Lung (tissue), 12 donors: ENCODE results near the gene ST13. TPM values are rescaled to one million over a fixed set of nuclear protein-coding genes. Genes with fewer than 3 reads are reported as not detected.
"Not testable (repeated sequence)": the region's sequence is repeated elsewhere in the genome, so short reads cannot be mapped to it uniquely, and the experiment has no call there.

Experiments used
- ATAC-seq: fragments of 200-7000 bp; cut with Tn5 transposase; one replicate; pipeline ENCODE4 v1.9.1; 2020; ENCODE audit warnings: moderate number of reproducible peaks; ENCODE audit not compliant: insufficient read depth, low FRiP score
- DNase-seq, 3 donors: peaks; one replicate each; pipeline ENCODE4 v3.0.0-alpha.2; 2013 to 2017
- H3K27ac ChIP-seq, 2 donors: one replicate each; pipeline ENCODE4 v1.5.1; 2013; ENCODE audit warnings: mild to moderate bottlenecking in 2 of 2, moderate library complexity in 2 of 2, control low read depth in 1 of 2, inconsistent platforms in 1 of 2, low read depth in 1 of 2, low read length in 1 of 2
- H3K27me3 ChIP-seq, 3 donors: one replicate each; pipeline ENCODE4 v1.5.1; 2013; ENCODE audit warnings: low read length in 2 of 3; ENCODE audit not compliant: control insufficient read depth in 3 of 3, insufficient read depth in 3 of 3
- H3K36me3 ChIP-seq, 4 donors: one replicate each; pipeline ENCODE4 v1.5.1; 2013; ENCODE audit warnings: low read length in 4 of 4, mild to moderate bottlenecking in 1 of 4, moderate library complexity in 1 of 4; ENCODE audit not compliant: control insufficient read depth in 4 of 4, insufficient read depth in 4 of 4
- H3K4me1 ChIP-seq, 5 donors: one replicate each; pipeline ENCODE4 v1.5.1; 2013; ENCODE audit warnings: low read length in 5 of 5, mild to moderate bottlenecking in 2 of 5, moderate library complexity in 1 of 5; ENCODE audit not compliant: control insufficient read depth in 5 of 5, insufficient read depth in 5 of 5
- H3K4me3 ChIP-seq: one replicate; pipeline ENCODE4 v1.5.1; 2013; ENCODE audit warnings: mild to moderate bottlenecking, control low read depth, moderate library complexity
- H3K9ac ChIP-seq, 2 donors: one replicate each; pipeline ENCODE4 v1.5.1; 2013; ENCODE audit warnings: low read length in 2 of 2, control low read depth in 1 of 2; ENCODE audit not compliant: insufficient read depth in 1 of 2
- H3K9me3 ChIP-seq, 4 donors: one replicate each; pipeline ENCODE4 v1.5.1; 2013; ENCODE audit warnings: low read length in 3 of 4, mild to moderate bottlenecking in 1 of 4, moderate library complexity in 1 of 4; ENCODE audit not compliant: control insufficient read depth in 4 of 4, insufficient read depth in 3 of 4
- CTCF ChIP-seq: IDR thresholded peaks from 2 replicates; pipeline ENCODE4 v1.5.1; 2012; ENCODE audit warnings: mild to moderate bottlenecking; ENCODE audit errors: control extremely low read depth, extremely low read depth
- WGBS, 2 donors: extraction: QIAGEN DNeasy Blood & Tissue Kit; methylation state at CpG; one replicate each; pipeline ENCODE4 v1.1.7; 2013; 5-methylcytosine and 5-hydroxymethylcytosine counted together
- polyA plus RNA-seq, 2 donors: library from polyadenylated mRNA; stranded (reverse); fragments of 200-250 nt; gene quantifications; one replicate each; pipeline ENCODE4 v1.2.1, GENCODE V29; 2013
- total RNA-seq, 2 donors: library from RNA; depleted of rRNA in 1 of 2; stranded (reverse); fragments of >200 nt in 1 of 2; gene quantifications; one replicate each; pipeline ENCODE4 v1.2.1, GENCODE V29; 2014 to 2021
- donor health status: control.
- donor health status: control.
- donor health status: Bipolar disorder and iron deficiency.
- donor health status: healthy.
- donor health status: DM: yes; HTN: yes; CAD: no.

The ST13 gene
- total and polyA plus RNA-seq, 4 donors: 61.9 to 208 (median 132) TPM

DNA sequence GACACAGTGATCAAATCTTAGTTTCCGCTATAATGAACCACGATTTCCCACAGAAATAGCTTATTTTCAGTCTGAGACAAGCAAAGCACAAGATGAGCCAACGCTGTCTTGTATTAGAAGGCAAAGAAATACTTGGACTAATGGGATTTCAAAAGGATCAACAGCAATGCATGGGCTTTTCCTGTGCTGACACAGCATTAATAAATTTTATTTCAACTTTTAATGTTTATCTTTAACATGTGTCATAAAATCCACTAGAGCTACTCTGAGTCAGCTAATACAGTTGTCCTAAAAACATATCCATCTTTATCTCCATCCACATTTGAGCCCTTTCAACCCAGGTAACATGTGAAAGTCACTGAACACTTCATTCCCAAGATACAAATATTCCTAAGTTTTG lies 21.8 kb downstream of the ST13 start:
- H3K36me3 ChIP-seq: peaks cover 24 to 62% (median 39%) of the 10 kb centered on the region in 4 donors
- no peak overlapping the region for H3K4me3 ChIP-seq
- no peak overlapping the region for H3K9ac ChIP-seq
- no peaks in the 10 kb centered on the region for H3K9me3 ChIP-seq
- H3K4me1 ChIP-seq: no peaks in the 10 kb centered on the region
- no peak for ATAC-seq
- 98 to 99% methylated on average over 3 of the region's 3 CpGs for WGBS, 2 donors
- no peak for TF ChIP-seq CTCF
- no peak overlapping the region for H3K27ac ChIP-seq
- no peaks in the 10 kb centered on the region for H3K27me3 ChIP-seq
- no peak for DNase-seq

DNA sequence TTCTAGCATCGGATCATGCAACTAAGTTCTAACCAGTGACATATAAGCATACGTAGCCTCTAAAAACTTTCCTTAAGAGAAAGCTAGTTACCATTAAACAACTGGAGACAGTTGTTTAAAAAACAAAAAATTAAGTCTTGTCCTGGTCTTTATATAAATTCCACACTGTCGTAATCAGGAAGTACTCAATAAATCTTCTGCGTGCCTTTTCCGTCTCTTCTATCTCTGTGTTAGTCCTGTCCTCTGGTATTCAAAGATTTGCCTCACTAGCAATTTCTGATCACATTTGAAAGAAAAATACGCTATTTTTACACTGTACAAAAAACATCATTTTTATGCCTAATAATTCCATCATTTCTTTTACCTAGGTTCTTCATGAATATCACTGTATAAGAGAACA lies 27.3 kb downstream of the ST13 start:
- Histone ChIP-seq H3K36me3 (peaks cover 14 to 43% (median 26%) of the 10 kb centered on the region in 4 donors), H3K27ac (no peak overlapping the region), H3K9ac (no peak overlapping the region), H3K27me3 (no peaks in the 10 kb centered on the region), H3K9me3 (no peaks in the 10 kb centered on the region), H3K4me3 (no peak overlapping the region), H3K4me1 (no peaks in the 10 kb centered on the region)
- WGBS, 2 donors: 66 to 72% methylated on average over 6 of the region's 6 CpGs
- no peak for ATAC-seq
- TF ChIP-seq CTCF: no peak
- no peak for DNase-seq

DNA sequence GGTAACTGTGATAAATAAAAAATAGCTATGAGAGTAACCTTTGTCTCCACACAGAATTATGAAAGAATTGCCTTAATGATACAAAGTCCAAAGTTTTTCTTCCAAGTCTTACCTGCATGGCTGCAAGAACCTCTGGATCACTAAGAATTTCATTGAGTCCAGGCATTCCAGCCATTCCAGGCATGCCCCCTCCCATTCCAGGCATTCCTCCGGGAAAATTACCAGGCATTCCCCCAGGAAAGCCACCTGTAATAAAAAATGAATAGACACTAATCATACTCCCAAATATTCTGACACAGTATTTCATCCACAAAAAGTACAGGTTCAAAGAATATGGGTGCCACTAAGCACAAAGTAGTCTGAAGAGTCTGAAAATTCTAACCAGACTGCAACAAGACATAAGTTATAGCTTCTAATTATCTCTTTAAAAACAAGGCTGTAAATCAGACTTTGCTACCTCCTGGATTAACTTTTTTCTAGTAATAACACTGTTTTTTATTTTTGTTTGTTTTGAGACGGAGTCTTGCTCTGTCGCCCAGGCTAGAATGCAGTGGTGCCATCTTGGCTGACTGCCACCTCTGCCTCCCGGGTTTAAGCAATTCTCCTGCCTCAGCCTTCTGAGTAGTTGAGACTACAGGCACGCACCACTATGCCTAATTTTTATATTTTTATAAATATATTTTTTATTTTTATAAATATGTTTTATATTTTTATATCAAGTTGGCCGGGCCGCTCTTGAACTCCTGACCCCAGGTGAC lies 29.3 kb downstream of the ST13 start:
- no peak overlapping the region for H3K9ac ChIP-seq
- DNase-seq (no peak), ATAC-seq (no peak)
- H3K36me3 ChIP-seq: peaks cover 7 to 34% (median 25%) of the 10 kb centered on the region in 4 donors
- H3K27me3 ChIP-seq: no peaks in the 10 kb centered on the region
- H3K9me3 ChIP-seq: no peaks in the 10 kb centered on the region
- WGBS, 2 donors: 84 to 92% methylated on average over 7 of the region's 7 CpGs
- H3K4me1 ChIP-seq: no peaks in the 10 kb centered on the region
- no peak overlapping the region for H3K4me3 ChIP-seq
- no peak for TF ChIP-seq CTCF
- H3K27ac ChIP-seq: no peak overlapping the region

- H3K27me3 ChIP-seq, H3K4me3 ChIP-seq, H3K9me3 ChIP-seq, DNase-seq, ATAC-seq, H3K4me1 ChIP-seq, H3K27ac ChIP-seq, H3K9ac ChIP-seq: not testable (repeated sequence)
- peaks cover 3 to 28% (median 25%) of the 10 kb centered on the region in 4 donors for H3K36me3 ChIP-seq
- 95 to 98% methylated on average over 2 of the region's 2 CpGs for WGBS, 2 donors
Measured at GRCh38 chr22:40826292-40826691, 30.1 kb downstream of the ST13 start.
